GM12878 (cell line): ENCODE measurements around the gene PPP3CA. TPM values are rescaled to one million over a fixed set of nuclear protein-coding genes. Genes with fewer than 3 reads are reported as not detected.

ENCODE experiments used
- ATAC-seq: fragments of 200-7000 bp; cut with Tn5 transposase; 3 replicates; pipeline ENCODE4 v1.9.1; 2020; ENCODE audit warnings: mild to moderate bottlenecking, moderate library complexity
- BruUV-seq: library from RNA; stranded (reverse); fragments of 400-500 nt; replicated peaks from 2 replicates; lab custom pipeline; 2021; lab: Mats Ljungman, UMichigan
- CTCF ChIA-PET: fragments of 300-600 bp; sonication (Branson Sonifier 250); formaldehyde crosslinking; extraction: SDS; loops from one replicate; lab custom pipeline; 2021; ENCODE audit warnings: inconsistent platforms; lab: Yijun Ruan, JAX
- POLR2A ChIA-PET: fragments of 350-600 bp; formaldehyde crosslinking; extraction: SDS; loops from one replicate; lab custom pipeline; 2021; ENCODE audit warnings: inconsistent platforms; lab: Charles Lee
- RAD21 ChIA-PET: fragments of 300-600 bp; sonication (Branson Sonifier 250); formaldehyde crosslinking; loops from one replicate; lab custom pipeline; 2023; ENCODE audit warnings: antibody characterized with exemption; ENCODE audit not compliant: unreplicated experiment; lab: Charles Lee
- SMC1A ChIA-PET: fragments of 300-600 bp; sonication (Branson Sonifier 250); formaldehyde crosslinking; loops from one replicate; lab custom pipeline; 2023; ENCODE audit not compliant: unreplicated experiment, uncharacterized antibody; lab: Charles Lee
- DNase-seq: peaks from one replicate; pipeline ENCODE4 v3.0.0-alpha.2; 2011; ENCODE audit warnings: low read depth, low spot score
- FAIRE-seq: peaks from 3 replicates; lab custom pipeline; 2011; peaks lifted over from hg19 to GRCh38; lab: Jason Lieb, UNC
- H2AFZ ChIP-seq: 2 replicates; pipeline ENCODE4 v1.6.0; 2011; ENCODE audit warnings: low read depth, low read length, control low read depth; ENCODE audit not compliant: control insufficient read depth
- H3K27ac ChIP-seq: 2 replicates; pipeline ENCODE4 v1.5.1; 2011; ENCODE audit warnings: control low read depth; ENCODE audit not compliant: control insufficient read depth, insufficient read depth
- H3K27me3 ChIP-seq, 2 experiments: replicated peaks in 1 of 2; 2 replicates each; pipeline versions ENCODE4 v1.6.0 to v1.6.1; 2011; ENCODE audit warnings: low read length in 1 of 2; ENCODE audit not compliant: control insufficient read depth in 2 of 2, insufficient read depth in 2 of 2
- H3K36me3 ChIP-seq, 2 experiments: 2 replicates each; pipeline ENCODE4 v1.5.1; 2011; ENCODE audit warnings: low read length in 1 of 2; ENCODE audit not compliant: control insufficient read depth in 2 of 2, insufficient read depth in 2 of 2
- H3K4me1 ChIP-seq: 2 replicates; pipeline ENCODE4 v1.6.1; 2011; ENCODE audit warnings: mild to moderate bottlenecking, low read length, moderate library complexity, mixed read lengths; ENCODE audit not compliant: control insufficient read depth, insufficient read depth
- H3K4me2 ChIP-seq: 2 replicates; pipeline ENCODE4 v1.6.0; 2011; ENCODE audit warnings: control low read depth; ENCODE audit not compliant: control insufficient read depth, insufficient read depth
- H3K4me3 ChIP-seq: fragments of 200-600 bp; sonication (generic); 2 replicates; pipeline ENCODE4 v1.5.1; 2016
- H3K79me2 ChIP-seq: 2 replicates; pipeline ENCODE4 v1.6.0; 2011; ENCODE audit warnings: low read length; ENCODE audit not compliant: control insufficient read depth, insufficient read depth
- H3K9ac ChIP-seq: 2 replicates; pipeline ENCODE4 v1.8.0; 2011; ENCODE audit warnings: low read length, control low read depth, mixed read lengths; ENCODE audit not compliant: control insufficient read depth, insufficient read depth
- H3K9me3 ChIP-seq: replicated peaks from 3 replicates; pipeline ENCODE4 v1.5.1; 2011; ENCODE audit warnings: mild to moderate bottlenecking, low read length; ENCODE audit not compliant: control insufficient read depth, insufficient read depth
- H4K20me1 ChIP-seq: 2 replicates; pipeline ENCODE4 v1.6.0; 2011; ENCODE audit not compliant: control insufficient read depth, insufficient read depth
- ASH2L ChIP-seq: fragments of 300-600, 200-600 bp; sonication (generic); IDR thresholded peaks from 2 replicates; pipeline ENCODE4 v1.6.1; 2017; ENCODE audit warnings: low read depth, mild to moderate bottlenecking, borderline replicate concordance
- CHD4 ChIP-seq: fragments of 200-600 bp; sonication (generic); IDR thresholded peaks from 2 replicates; pipeline ENCODE4 v1.6.1; 2016; ENCODE audit warnings: mild to moderate bottlenecking
- MXI1 ChIP-seq: fragments of 150-350 bp; IDR thresholded peaks from 2 replicates; pipeline ENCODE4 v1.6.1; 2011; ENCODE audit warnings: low read depth, mild to moderate bottlenecking, inconsistent platforms, low read length, improper control_type of control experiment
- MYB ChIP-seq: fragments of 150-350 bp; IDR thresholded peaks from 2 replicates; pipeline ENCODE4 v1.6.1; 2014; ENCODE audit warnings: mild to moderate bottlenecking, low read depth, low read length, borderline replicate concordance
- POLR2A ChIP-seq: IDR thresholded peaks from 2 replicates; pipeline ENCODE4 v1.6.1; 2011; ENCODE audit warnings: low read depth, mild to moderate bottlenecking, low read length
- POLR2AphosphoS2 ChIP-seq: IDR thresholded peaks from 2 replicates; pipeline ENCODE4 v1.6.1; 2011; ENCODE audit warnings: low read depth, mild to moderate bottlenecking, low read length, improper control_type of control experiment, moderate library complexity
- RELA ChIP-seq: fragments of 450-650 bp; IDR thresholded peaks from 2 replicates; pipeline ENCODE4 v1.8.0; 2014; ENCODE audit warnings: borderline replicate concordance; ENCODE audit not compliant: partially characterized antibody
- SREBF1 ChIP-seq: IDR thresholded peaks from 2 replicates; pipeline ENCODE4 v1.6.1; 2012; ENCODE audit warnings: mild to moderate bottlenecking, low read length
- TCF3 ChIP-seq: IDR thresholded peaks from 2 replicates; pipeline ENCODE4 v1.6.1; 2012; ENCODE audit warnings: low read depth, mild to moderate bottlenecking, low read length, borderline replicate concordance; ENCODE audit not compliant: insufficient read depth
- YBX1 ChIP-seq: fragments of 450-650 bp; IDR thresholded peaks from 2 replicates; pipeline ENCODE4 v1.6.1; 2016; ENCODE audit warnings: antibody characterized with exemption
- ZNF217 ChIP-seq: fragments of 450-650 bp; IDR thresholded peaks from 2 replicates; pipeline ENCODE4 v1.6.1; 2017; ENCODE audit warnings: antibody characterized with exemption, mild to moderate bottlenecking
- WGBS: methylation state at CpG from one replicate; pipeline ENCODE4 v1.1.6; 2016; ENCODE audit warnings: low lambda C conversion rate; ENCODE audit not compliant: insufficient replicate concordance, insufficient coverage; ENCODE audit errors: missing lambda C conversion rate; 5-methylcytosine and 5-hydroxymethylcytosine counted together
- in situ Hi-C: fragments of 300-500 bp; cut with MboI; formaldehyde crosslinking; loops from 9 replicates; pipeline ENCODE4 v1.14.3; 2018; ENCODE audit warnings: mixed read lengths
- intact Hi-C: fragments of 100-400 bp; cut with micrococcal nuclease; formaldehyde crosslinking; loops from one replicate; pipeline ENCODE4 v1.14.2; 2022; ENCODE audit not compliant: unreplicated experiment
- polyA plus RNA-seq, 11 experiments: library from polyadenylated mRNA; depleted of rRNA in 4 of 11; unstranded in 6 of 11; stranded (reverse) in 5 of 11; fragments of >200 nt; fragmentation: Nextera tagmentation in 4 of 11; fragmentation: Illumina TruSeq in 1 of 11; extraction: Ambion mirVana in 4 of 11; extraction: Trizol in 1 of 11; gene quantifications; 1 replicate in 1 of 11; 2 replicates in 10 of 11; pipeline versions ENCODE4 v1.2.1 to v1.2.3, GENCODE V29; 2011 to 2016; ENCODE audit warnings: inconsistent platforms in 2 of 11, missing spikeins in 2 of 11, low read depth in 1 of 11
- total RNA-seq, 4 experiments: library from RNA; depleted of rRNA in 3 of 4; stranded (reverse); fragments of >200 nt in 3 of 4; fragmentation: Illumina TruSeq in 1 of 4; extraction: Trizol in 1 of 4; gene quantifications; 2 replicates each; pipeline versions ENCODE4 v1.2.1 to v1.2.3, GENCODE V29; 2013 to 2021

Gene PPP3CA
- total and polyA plus RNA-seq, 10 of the 15 experiments (the other 5 are each of a cell fraction or from before 2014, with no cell fraction given), result 0.33 to 9.0 (median 1.0) TPM

DNA sequence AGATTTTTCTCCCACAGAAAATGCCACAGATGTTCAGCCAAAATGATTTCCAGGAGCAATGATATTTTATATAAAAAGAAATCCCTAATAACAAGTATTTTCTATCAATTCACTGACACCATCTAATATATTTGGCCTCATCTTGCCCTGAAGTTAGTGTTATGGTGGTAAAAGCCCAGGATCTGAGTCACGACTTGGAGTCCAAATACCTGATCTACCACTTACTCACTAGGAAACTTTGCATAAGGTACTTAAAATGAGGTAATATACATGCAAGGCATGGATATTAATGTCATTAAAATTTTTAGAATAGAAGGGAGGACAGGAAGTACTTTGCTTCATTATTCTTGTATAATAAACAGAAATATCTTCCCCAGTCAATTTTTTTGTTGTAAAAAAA lies 16.3 kb downstream of the PPP3CA start:
- Histone ChIP-seq H3K4me3 (no peak overlapping the region), H3K27me3 (no peaks in the 10 kb centered on the region), H3K9me3 (no peaks in the 10 kb centered on the region), H3K27ac (no peak overlapping the region), H3K9ac (no peak overlapping the region), H3K36me3 (no peaks in the 10 kb centered on the region), H3K79me2 (no peaks in the 10 kb centered on the region; the same call in none of the 2 replicates), H4K20me1 (no peaks in the 10 kb centered on the region; the same call in 1 of the 2 replicates), H3K4me2 (no peak overlapping the region), H2AFZ (no peak overlapping the region), H3K4me1 (peaks cover 19% of the 10 kb centered on the region)
- POLR2A ChIA-PET, result no interaction called here
- no peak for FAIRE-seq
- CTCF ChIA-PET, result no interaction called here
- no peak for DNase-seq
- RAD21 ChIA-PET, result no interaction called here
- TF ChIP-seq TCF3 (no peak), ASH2L (no peak), POLR2AphosphoS2 (no peak), ZNF217 (no peak), POLR2A (no peak), CHD4 (no peak), YBX1 (no peak), SREBF1 (no peak), RELA (no peak), MYB (no peak), MXI1 (no peak)
- 96% methylated on average over 1 of the region's 1 CpG for WGBS
- in situ Hi-C loops, result loop anchor here (10.0 kb wide), 1 partner anchor 316 kb away; no protein-coding TSS in a partner anchor
- BruUV-seq, result no TSS peak
- intact Hi-C loops, result no loop called here
- no peak for ATAC-seq
- SMC1A ChIA-PET, result no interaction called here
